Ovary (tissue), 9 donors: ENCODE measurements around the gene ZBTB48. TPM values are rescaled to one million over a fixed set of nuclear protein-coding genes. Genes with fewer than 3 reads are reported as not detected.

ENCODE experiments used
- DNase-seq, 5 donors: peaks; one replicate each; pipeline ENCODE4 v3.0.0-alpha.2; 2019 to 2020
- H3K27ac ChIP-seq, 2 donors: fragments of 200-600 bp; one replicate each; pipeline versions ENCODE4 v1.5.1 to v1.8.0; 2019 to 2022
- H3K27me3 ChIP-seq: fragments of 200-600 bp; one replicate; pipeline ENCODE4 v1.8.0; 2022
- H3K36me3 ChIP-seq: fragments of 200-600 bp; sonication (generic); one replicate; pipeline ENCODE4 v1.5.1; 2019
- H3K4me1 ChIP-seq: one replicate; pipeline ENCODE4 v1.8.1; 2013; ENCODE audit warnings: mild to moderate bottlenecking, moderate library complexity; ENCODE audit not compliant: insufficient read depth
- H3K4me3 ChIP-seq: fragments of 200-600 bp; sonication (generic); one replicate; pipeline ENCODE4 v1.5.1; 2017
- H3K9me3 ChIP-seq, 2 donors: fragments of 200-600 bp in 1 of 2; sonication (generic) in 1 of 2; one replicate each; pipeline versions ENCODE4 v1.5.1 to v1.8.1; 2013 to 2019; ENCODE audit warnings: mild to moderate bottlenecking in 1 of 2, moderate library complexity in 1 of 2
- EP300 ChIP-seq: sonication (generic); formaldehyde crosslinking; IDR thresholded peaks from one replicate; pipeline ENCODE4 v1.6.1; 2017; ENCODE audit warnings: antibody characterized with exemption
- POLR2A ChIP-seq: fragments of 450-650 bp; IDR thresholded peaks from one replicate; pipeline ENCODE4 v1.6.1; 2017; ENCODE audit warnings: antibody characterized with exemption, mild to moderate bottlenecking, moderate library complexity
- WGBS, 3 donors: extraction: QIAGEN DNeasy Blood & Tissue Kit in 1 of 3; methylation state at CpG; one replicate each; pipeline versions ENCODE4 v1.1.5 to v1.1.7; 2013 to 2017; 5-methylcytosine and 5-hydroxymethylcytosine counted together
- intact Hi-C, 4 donors: fragments of 100-400 bp; cut with DNase I; formaldehyde crosslinking; loops; one replicate each; pipeline versions ENCODE4 v1.11.0 to v1.15.1; 2022 to 2023
- polyA plus RNA-seq, 2 donors: library from polyadenylated mRNA; stranded (reverse); fragments of 200-250 nt in 1 of 2; fragments of 350-450 nt in 1 of 2; fragmentation: Illumina TruSeq in 1 of 2; extraction: RNeasy Lipid Tissue Mini Kit (QIAGEN cat#74804) in 1 of 2; gene quantifications; one replicate each; pipeline ENCODE4 v1.2.3, GENCODE V29; 2013 to 2014
- total RNA-seq, 7 donors: library from RNA; depleted of rRNA in 2 of 7; stranded (reverse); fragments of >200 nt in 2 of 7; fragmentation: NEBNext Ultra II Directional in 3 of 7; extraction: Animal tissue kit (Norgen Biotek cat#: 25700) in 3 of 7; gene quantifications; one replicate each; pipeline versions ENCODE4 v1.1.0 to v1.2.4, GENCODE V29; 2016 to 2023
- TF ChIP-seq, protein P1 (sequence below), 3 donors: fragments of 450-650 bp in 2 of 3; fragments of 200-600 bp in 1 of 3; IDR thresholded peaks; one replicate each; pipeline versions ENCODE4 v1.5.1 to v1.8.0; 2016 to 2022; ENCODE audit warnings: antibody characterized with exemption in 3 of 3, mild to moderate bottlenecking in 1 of 3
- donor health status: DM: no; HTN: no; CAD: no; lungs with moderate emphysema.
- donor health status: DM: no; HTN: no; CAD: no.
- donor health status: Bipolar disorder and iron deficiency.
- donor health status: DM: yes; HTN: yes; CAD: no.
- donor health status: DM: no; HTN: no; CAD: no.
- donor health status: DM: yes; HTN: yes; CAD: no.

The ZBTB48 gene
- total and polyA plus RNA-seq, 9 donors: 8.0 to 42.5 (median 33.7) TPM

DNA sequence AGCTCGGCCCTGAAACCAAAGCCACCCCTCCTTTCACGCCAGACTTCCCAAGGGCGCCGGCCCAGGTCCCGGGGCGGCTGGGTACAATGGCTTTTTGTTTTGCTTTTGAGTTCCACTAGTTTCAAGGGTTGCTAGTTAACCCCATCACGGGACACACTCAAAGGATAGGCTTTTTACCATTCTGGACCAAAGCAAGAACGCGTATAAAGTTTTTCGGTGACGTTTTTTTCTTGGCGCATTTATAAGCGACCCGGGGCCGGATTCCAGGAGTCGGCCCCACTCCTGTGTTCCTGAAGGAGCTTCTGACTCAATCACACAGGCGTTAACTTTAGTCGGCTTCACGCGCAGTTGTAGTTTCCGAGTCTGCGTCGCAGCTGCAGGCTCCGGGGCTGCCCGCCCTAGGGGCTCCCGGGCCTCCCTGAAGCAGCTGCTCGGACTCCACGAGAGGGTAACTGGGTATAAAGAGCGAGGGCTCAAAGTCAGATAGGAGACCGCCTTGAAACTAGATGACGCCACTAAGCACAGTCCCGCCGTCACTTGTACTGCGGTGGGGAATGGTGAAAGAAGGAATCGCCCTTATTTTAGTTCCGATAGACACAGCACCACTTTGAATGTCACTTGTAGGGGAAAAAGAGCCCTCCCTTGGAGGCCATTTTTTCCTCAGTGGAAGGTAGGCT, 23.6 kb downstream of the ZBTB48 start:
- TF ChIP-seq POLR2A (no peak), EP300 (no peak)
- Histone ChIP-seq H3K27ac (peak overlapping the region; percentile 98 to 99), H3K4me3 (peak overlapping the region; percentile 45), H3K36me3 (no peaks in the 10 kb centered on the region), H3K9me3 (no peaks in the 10 kb centered on the region), H3K27me3 (no peaks in the 10 kb centered on the region), H3K4me1 (peaks cover 12% of the 10 kb centered on the region)
- WGBS, 3 donors: 0 to 1% (median 0%) methylated on average over 36 of the region's 36 CpGs
- intact Hi-C loops: no loop called here
- DNase-seq: peak; percentile 65 to 79 (median 76)

DNA sequence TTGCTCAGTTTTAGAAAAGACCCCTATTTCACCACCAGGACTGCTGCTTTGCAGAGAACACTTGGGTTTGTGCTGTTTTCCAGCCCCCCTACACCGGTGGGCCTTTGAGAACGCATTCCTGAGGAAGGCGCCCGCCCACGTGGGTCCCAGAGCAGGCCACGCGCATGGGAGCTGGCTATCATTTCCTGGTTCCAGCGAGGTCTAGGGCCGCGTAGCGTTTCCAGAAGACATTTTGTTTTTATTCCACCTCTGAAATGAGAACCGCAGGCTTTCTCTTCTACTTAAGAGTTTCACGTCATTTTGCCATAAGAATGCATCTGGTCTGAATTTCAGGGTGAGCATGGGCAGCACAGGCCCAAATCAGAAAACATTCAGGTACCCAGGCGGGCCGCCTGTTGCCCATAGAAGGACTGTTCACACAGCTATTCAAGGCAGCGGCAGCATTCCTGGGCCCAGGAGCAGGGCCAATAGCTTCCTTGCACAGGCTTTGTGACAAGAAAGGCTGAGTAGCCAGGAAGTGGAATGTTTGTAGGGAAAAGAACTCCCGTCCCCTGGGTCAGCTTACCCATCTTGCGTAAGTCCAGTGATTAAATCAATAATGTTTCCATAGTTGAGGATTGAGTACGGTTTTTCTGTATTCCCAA, 24.2 kb downstream of the ZBTB48 start:
- intact Hi-C loops: no loop called here
- 3 to 7% (median 5%) methylated on average over 19 of the region's 19 CpGs for WGBS, 3 donors
- Histone ChIP-seq H3K4me1 (peaks cover 8% of the 10 kb centered on the region), H3K36me3 (no peaks in the 10 kb centered on the region), H3K4me3 (peak overlapping the region; percentile 45), H3K27ac (peak overlapping the region; percentile 98 to 99), H3K27me3 (no peaks in the 10 kb centered on the region), H3K9me3 (no peaks in the 10 kb centered on the region)
- TF ChIP-seq POLR2A (no peak), EP300 (no peak)
- TF ChIP-seq, protein P1, sequence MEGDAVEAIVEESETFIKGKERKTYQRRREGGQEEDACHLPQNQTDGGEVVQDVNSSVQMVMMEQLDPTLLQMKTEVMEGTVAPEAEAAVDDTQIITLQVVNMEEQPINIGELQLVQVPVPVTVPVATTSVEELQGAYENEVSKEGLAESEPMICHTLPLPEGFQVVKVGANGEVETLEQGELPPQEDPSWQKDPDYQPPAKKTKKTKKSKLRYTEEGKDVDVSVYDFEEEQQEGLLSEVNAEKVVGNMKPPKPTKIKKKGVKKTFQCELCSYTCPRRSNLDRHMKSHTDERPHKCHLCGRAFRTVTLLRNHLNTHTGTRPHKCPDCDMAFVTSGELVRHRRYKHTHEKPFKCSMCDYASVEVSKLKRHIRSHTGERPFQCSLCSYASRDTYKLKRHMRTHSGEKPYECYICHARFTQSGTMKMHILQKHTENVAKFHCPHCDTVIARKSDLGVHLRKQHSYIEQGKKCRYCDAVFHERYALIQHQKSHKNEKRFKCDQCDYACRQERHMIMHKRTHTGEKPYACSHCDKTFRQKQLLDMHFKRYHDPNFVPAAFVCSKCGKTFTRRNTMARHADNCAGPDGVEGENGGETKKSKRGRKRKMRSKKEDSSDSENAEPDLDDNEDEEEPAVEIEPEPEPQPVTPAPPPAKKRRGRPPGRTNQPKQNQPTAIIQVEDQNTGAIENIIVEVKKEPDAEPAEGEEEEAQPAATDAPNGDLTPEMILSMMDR (IDR thresholded peaks at IDR 0.05): peak; percentile 6 to 51 (median 38)
- peak; percentile 76 to 84 (median 79) for DNase-seq

DNA sequence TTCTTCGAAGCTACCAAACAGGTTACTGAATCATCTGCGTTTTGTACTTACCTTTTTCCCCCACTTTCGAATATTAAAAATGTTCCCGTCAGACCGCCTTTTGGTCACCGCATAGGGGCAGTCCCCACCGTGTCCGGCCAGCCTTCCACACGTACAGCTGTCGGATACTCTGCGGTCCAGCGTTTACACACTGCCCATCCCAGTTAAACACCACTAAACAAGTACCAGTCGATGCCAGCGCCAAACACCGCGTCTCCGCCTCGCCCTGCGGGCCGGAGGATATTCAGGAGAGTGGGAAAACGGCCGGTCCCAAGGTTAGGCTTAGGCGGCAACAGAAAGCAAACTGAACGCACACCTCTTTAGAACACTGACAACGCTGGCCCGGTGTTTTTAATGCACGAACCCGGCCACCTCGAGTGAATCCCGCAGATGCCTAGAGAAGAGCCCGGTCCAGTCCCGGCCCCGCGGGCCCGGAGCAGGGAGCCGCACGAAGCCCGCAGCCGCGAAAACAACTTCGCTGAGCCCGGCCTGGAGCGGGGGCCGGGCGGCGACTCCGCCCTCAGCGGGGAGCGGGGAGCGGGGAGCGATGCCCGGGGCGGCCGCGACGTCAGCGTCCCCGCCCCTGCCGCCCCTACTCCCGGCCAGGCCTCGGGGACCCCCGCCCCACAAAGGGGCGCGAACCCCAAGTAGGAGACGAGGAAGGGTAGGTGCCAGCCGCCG, 33.0 kb downstream of the ZBTB48 start:
- TF ChIP-seq POLR2A: peak; percentile 45
- TF ChIP-seq EP300: no peak
- TF ChIP-seq, protein P1 (IDR thresholded peaks at IDR 0.05): no peak
- Histone ChIP-seq H3K36me3 (no peaks in the 10 kb centered on the region), H3K4me1 (peaks cover 6% of the 10 kb centered on the region), H3K9me3 (no peaks in the 10 kb centered on the region), H3K27ac (peak overlapping the region; percentile 82 to 98), H3K4me3 (peak overlapping the region; percentile 58), H3K27me3 (no peaks in the 10 kb centered on the region)
- peak in 3 of 5 donors; percentile 50 to 64 (median 63) for DNase-seq
- intact Hi-C loops: no loop called here
- 0 to 1% (median 0%) methylated on average over 51 to 67 of the region's 67 CpGs for WGBS, 3 donors

DNA sequence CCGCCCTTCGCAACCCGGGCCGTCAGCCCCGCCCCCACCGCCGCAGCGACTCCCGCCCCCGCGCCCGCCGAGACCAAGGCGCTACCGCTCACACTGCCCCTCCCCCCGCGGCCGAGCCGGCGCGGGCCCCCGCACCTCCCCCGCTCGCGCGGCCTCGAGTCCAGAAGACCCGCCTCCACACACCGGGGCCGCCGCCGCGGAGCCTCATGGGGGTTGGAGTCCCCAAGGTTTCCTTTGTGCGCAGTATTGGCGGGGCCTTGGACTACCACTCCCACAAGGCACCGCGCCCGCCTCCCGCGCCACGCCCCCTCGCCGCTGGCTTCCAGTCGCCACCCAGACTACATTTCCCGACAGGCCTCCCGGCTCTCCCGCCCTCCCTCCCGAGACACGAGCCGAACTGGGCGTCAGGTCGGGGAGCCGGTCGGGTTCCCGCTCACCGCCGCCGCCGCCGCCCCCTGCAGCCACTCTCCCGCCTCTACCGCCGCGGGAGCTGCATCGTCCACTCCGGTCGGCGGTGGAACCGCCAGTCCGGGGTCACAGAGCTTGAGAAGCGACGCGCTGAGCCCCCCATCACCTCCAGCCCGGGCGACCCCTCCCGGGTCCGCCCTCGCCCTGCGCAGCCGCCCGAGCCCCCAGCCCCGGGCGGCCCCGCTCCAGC, 33.7 kb downstream of the ZBTB48 start, which contains the start of gene PHF13:
Gene PHF13, plus strand, starts transcription at position 371 of the 658 bp plus-strand sequence. CDS start 336 bp downstream, outside the sequence.
- peak within 1 kb of the TSS; percentile 85 to 98 for H3K27ac ChIP-seq
- no peaks in the 10 kb centered on the region for H3K36me3 ChIP-seq
- WGBS, 3 donors: 0 to 1% (median 0%) methylated on average over 31 to 84 of the region's 84 CpGs
- H3K4me3 ChIP-seq: peak within 1 kb of the TSS; percentile 99
- no peaks in the 10 kb centered on the region for H3K9me3 ChIP-seq
- peak; percentile 100 for DNase-seq
- TF ChIP-seq EP300 (peak; percentile 68), POLR2A (peak; percentile 77)
- TF ChIP-seq, protein P1 (IDR thresholded peaks at IDR 0.05): peak in 1 of 3 donors; percentile 20
- H3K27me3 ChIP-seq: no peaks in the 10 kb centered on the region
- intact Hi-C loops: no loop called here
- peaks cover 6% of the 10 kb centered on the region for H3K4me1 ChIP-seq
